Measurements from ENCODE around the gene SLCO2A1. TPM values are rescaled to one million over a fixed set of nuclear protein-coding genes. Genes with fewer than 3 reads are reported as not detected.

Gene SLCO2A1
- total and polyA plus RNA-seq, 2 donors = 1.5 to 3.9 TPM

- H3K4me1 ChIP-seq (ENCODE audit: control insufficient read depth in 2 of 2, insufficient read depth in 2 of 2, low read length in 2 of 2) = peaks cover 0 to 13% of the 10 kb centered on the region in 2 donors
- WGBS = 94% methylated on average over 10 of the region's 10 CpGs
- no peak for DNase-seq (ENCODE audit: low read depth in 6 of 9, low spot score in 9 of 9)
- H3K4me3 ChIP-seq (ENCODE audit: low read length in 2 of 2) = no peak overlapping the region
- no peaks in the 10 kb centered on the region for H3K27me3 ChIP-seq (ENCODE audit: control insufficient read depth in 2 of 2, insufficient read depth in 1 of 2, low read length in 1 of 2)
- H3K36me3 ChIP-seq (ENCODE audit: control insufficient read depth in 2 of 2, insufficient read depth in 2 of 2, low read length in 1 of 2) = no peaks in the 10 kb centered on the region
- H3K9me3 ChIP-seq (ENCODE audit: control insufficient read depth in 2 of 2, insufficient read depth in 1 of 2, low read length in 1 of 2) = no peaks in the 10 kb centered on the region
- no peak overlapping the region for H3K27ac ChIP-seq (ENCODE audit: low read depth in 1 of 2, low read length in 1 of 2)
These were observed 91.7 kb downstream of the SLCO2A1 start for GRCh38 chr3:133937756-133938601.

- H3K9me3 ChIP-seq (ENCODE audit: control insufficient read depth in 2 of 2, insufficient read depth in 1 of 2, low read length in 1 of 2) = no peaks in the 10 kb centered on the region
- WGBS = 93% methylated on average over 8 of the region's 8 CpGs
- no peak overlapping the region for H3K27ac ChIP-seq (ENCODE audit: low read depth in 1 of 2, low read length in 1 of 2)
- DNase-seq (ENCODE audit: low read depth in 6 of 9, low spot score in 9 of 9) = no peak
- no peaks in the 10 kb centered on the region for H3K27me3 ChIP-seq (ENCODE audit: control insufficient read depth in 2 of 2, insufficient read depth in 1 of 2, low read length in 1 of 2)
- peaks cover 0 to 5% of the 10 kb centered on the region in 2 donors for H3K4me1 ChIP-seq (ENCODE audit: control insufficient read depth in 2 of 2, insufficient read depth in 2 of 2, low read length in 2 of 2)
- H3K36me3 ChIP-seq (ENCODE audit: control insufficient read depth in 2 of 2, insufficient read depth in 2 of 2, low read length in 1 of 2) = no peaks in the 10 kb centered on the region
- no peak overlapping the region for H3K4me3 ChIP-seq (ENCODE audit: low read length in 2 of 2)
These were observed 92.6 kb downstream of the SLCO2A1 start for GRCh38 chr3:133937061-133937686.

GRCh38 chr3:133935843-133936769 is 93.6 kb downstream of the SLCO2A1 start:
- Histone ChIP-seq H3K36me3 (ENCODE audit: control insufficient read depth in 2 of 2, insufficient read depth in 2 of 2, low read length in 1 of 2) (no peaks in the 10 kb centered on the region), H3K9me3 (ENCODE audit: control insufficient read depth in 2 of 2, insufficient read depth in 1 of 2, low read length in 1 of 2) (no peaks in the 10 kb centered on the region), H3K4me3 (ENCODE audit: low read length in 2 of 2) (no peak overlapping the region), H3K27me3 (ENCODE audit: control insufficient read depth in 2 of 2, insufficient read depth in 1 of 2, low read length in 1 of 2) (no peaks in the 10 kb centered on the region), H3K4me1 (ENCODE audit: control insufficient read depth in 2 of 2, insufficient read depth in 2 of 2, low read length in 2 of 2) (peaks cover 0 to 3% of the 10 kb centered on the region in 2 donors), H3K27ac (ENCODE audit: low read depth in 1 of 2, low read length in 1 of 2) (no peak overlapping the region)
- no peak for DNase-seq (ENCODE audit: low read depth in 6 of 9, low spot score in 9 of 9)
- 94% methylated on average over 13 of the region's 13 CpGs for WGBS

GRCh38 chr3:133934996-133935842 is 94.5 kb downstream of the SLCO2A1 start:
- Histone ChIP-seq H3K4me3 (ENCODE audit: low read length in 2 of 2) (no peak overlapping the region), H3K27ac (ENCODE audit: low read depth in 1 of 2, low read length in 1 of 2) (no peak overlapping the region), H3K4me1 (ENCODE audit: control insufficient read depth in 2 of 2, insufficient read depth in 2 of 2, low read length in 2 of 2) (peaks cover 0 to 3% of the 10 kb centered on the region in 2 donors), H3K36me3 (ENCODE audit: control insufficient read depth in 2 of 2, insufficient read depth in 2 of 2, low read length in 1 of 2) (no peaks in the 10 kb centered on the region), H3K27me3 (ENCODE audit: control insufficient read depth in 2 of 2, insufficient read depth in 1 of 2, low read length in 1 of 2) (no peaks in the 10 kb centered on the region), H3K9me3 (ENCODE audit: control insufficient read depth in 2 of 2, insufficient read depth in 1 of 2, low read length in 1 of 2) (no peaks in the 10 kb centered on the region)
- WGBS = 93% methylated on average over 11 of the region's 11 CpGs
- DNase-seq (ENCODE audit: low read depth in 6 of 9, low spot score in 9 of 9) = no peak

GRCh38 chr3:133934073-133934970 is 95.4 kb downstream of the SLCO2A1 start:
- Histone ChIP-seq H3K27me3 (ENCODE audit: control insufficient read depth in 2 of 2, insufficient read depth in 1 of 2, low read length in 1 of 2) (no peaks in the 10 kb centered on the region), H3K27ac (ENCODE audit: low read depth in 1 of 2, low read length in 1 of 2) (no peak overlapping the region), H3K4me3 (ENCODE audit: low read length in 2 of 2) (no peak overlapping the region), H3K4me1 (ENCODE audit: control insufficient read depth in 2 of 2, insufficient read depth in 2 of 2, low read length in 2 of 2) (peaks cover 0 to 3% of the 10 kb centered on the region in 2 donors), H3K36me3 (ENCODE audit: control insufficient read depth in 2 of 2, insufficient read depth in 2 of 2, low read length in 1 of 2) (no peaks in the 10 kb centered on the region), H3K9me3 (ENCODE audit: control insufficient read depth in 2 of 2, insufficient read depth in 1 of 2, low read length in 1 of 2) (no peaks in the 10 kb centered on the region)
- DNase-seq (ENCODE audit: low read depth in 6 of 9, low spot score in 9 of 9) = no peak
- 70% methylated on average over 10 of the region's 10 CpGs for WGBS

- no peaks in the 10 kb centered on the region for H3K36me3 ChIP-seq (ENCODE audit: control insufficient read depth in 2 of 2, insufficient read depth in 2 of 2, low read length in 1 of 2)
- H3K4me1 ChIP-seq (ENCODE audit: control insufficient read depth in 2 of 2, insufficient read depth in 2 of 2, low read length in 2 of 2) = peaks cover 0 to 3% of the 10 kb centered on the region in 2 donors
- peaks cover 0 to under 1% of the 10 kb centered on the region in 2 donors for H3K9me3 ChIP-seq (ENCODE audit: control insufficient read depth in 2 of 2, insufficient read depth in 1 of 2, low read length in 1 of 2)
- peaks cover 0 to 3% of the 10 kb centered on the region in 2 donors for H3K27me3 ChIP-seq (ENCODE audit: control insufficient read depth in 2 of 2, insufficient read depth in 1 of 2, low read length in 1 of 2)
- no peak overlapping the region for H3K27ac ChIP-seq (ENCODE audit: low read depth in 1 of 2, low read length in 1 of 2)
- WGBS = 95% methylated on average over 9 of the region's 9 CpGs
- DNase-seq (ENCODE audit: low read depth in 6 of 9, low spot score in 9 of 9) = no peak
- no peak overlapping the region for H3K4me3 ChIP-seq (ENCODE audit: low read length in 2 of 2)
These were observed 96.4 kb downstream of the SLCO2A1 start for GRCh38 chr3:133933097-133934024.

- H3K9me3 ChIP-seq (ENCODE audit: control insufficient read depth in 2 of 2, insufficient read depth in 1 of 2, low read length in 1 of 2) = peaks cover 0 to 4% of the 10 kb centered on the region in 2 donors
- peaks cover 0 to 12% of the 10 kb centered on the region in 2 donors for H3K27me3 ChIP-seq (ENCODE audit: control insufficient read depth in 2 of 2, insufficient read depth in 1 of 2, low read length in 1 of 2)
- no peak overlapping the region for H3K27ac ChIP-seq (ENCODE audit: low read depth in 1 of 2, low read length in 1 of 2)
- WGBS = 98% methylated on average over 6 of the region's 6 CpGs
- DNase-seq (ENCODE audit: low read depth in 6 of 9, low spot score in 9 of 9) = no peak
- no peaks in the 10 kb centered on the region for H3K36me3 ChIP-seq (ENCODE audit: control insufficient read depth in 2 of 2, insufficient read depth in 2 of 2, low read length in 1 of 2)
- H3K4me1 ChIP-seq (ENCODE audit: control insufficient read depth in 2 of 2, insufficient read depth in 2 of 2, low read length in 2 of 2) = peaks cover 5 to 14% of the 10 kb centered on the region in 2 donors
- H3K4me3 ChIP-seq (ENCODE audit: low read length in 2 of 2) = no peak overlapping the region
These were observed 97.7 kb downstream of the SLCO2A1 start for GRCh38 chr3:133932009-133932408.
